Islet precursor cell (in vitro differentiated cells): ENCODE data around the gene RHNO1.
A peak's percentile ranks its signal among the peaks of the same experiment; 100 is the strongest.

Experiments
- DNase-seq: peaks from one replicate; pipeline ENCODE4 v3.0.0-alpha.2; 2018

The RHNO1 gene

DNA sequence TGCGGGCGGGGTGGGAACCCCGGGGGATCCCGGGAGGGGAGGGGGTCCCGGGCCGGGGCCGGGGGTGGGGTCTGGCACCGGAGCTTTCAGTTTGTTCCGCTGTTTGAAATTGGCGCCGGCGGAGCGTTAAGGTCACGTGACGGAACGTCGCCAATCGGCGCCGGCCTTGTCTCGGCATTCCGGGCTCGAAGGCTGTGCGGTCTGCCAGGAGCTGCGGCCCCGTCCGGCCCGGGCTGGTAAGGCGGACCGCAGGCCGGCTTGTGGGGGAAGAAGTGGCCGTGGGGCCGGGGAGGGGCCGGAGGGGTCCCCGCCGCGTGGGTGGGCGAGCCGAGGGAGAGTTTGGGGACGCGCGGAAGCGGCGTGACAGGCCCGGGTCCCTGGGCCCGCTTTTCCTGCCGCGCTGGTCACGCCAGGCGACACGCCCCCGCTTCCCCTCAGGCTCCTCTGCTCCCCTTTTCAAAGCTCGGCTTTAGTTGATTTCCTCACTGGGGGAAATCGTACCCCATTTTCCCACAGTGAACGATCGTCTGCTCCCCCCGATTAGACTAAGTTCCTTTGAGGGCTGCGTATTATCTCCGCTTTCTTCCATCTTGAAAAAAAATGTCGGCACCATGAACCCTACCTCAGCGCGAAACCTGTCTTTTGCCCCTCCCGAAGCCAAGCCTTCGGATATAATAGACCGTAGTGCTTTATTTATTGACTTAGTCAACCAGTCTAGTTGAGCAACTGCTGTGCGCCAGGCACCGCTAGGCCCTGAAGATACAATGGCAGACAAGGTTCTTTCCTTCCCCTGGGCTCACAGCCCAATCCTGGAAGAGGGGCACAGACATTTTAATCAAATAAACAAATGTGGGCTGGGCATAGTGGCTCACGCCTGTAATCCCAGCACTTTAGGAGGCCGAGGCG, at the start of gene RHNO1, which contains the start of gene FOXM1:
Gene RHNO1, plus strand, starts transcription at position 177 of the 906 bp plus-strand sequence. CDS start 8,144 bp downstream, outside the sequence.
Gene FOXM1, minus strand, starts transcription at position 128 of the 906 bp plus-strand sequence. CDS start 2,696 bp downstream, outside the sequence.
- DNase-seq = peak; percentile 97

- no peak for DNase-seq
Observed at GRCh38 chr12:2829275-2829674, 47.7 kb upstream of the RHNO1 start.

DNA sequence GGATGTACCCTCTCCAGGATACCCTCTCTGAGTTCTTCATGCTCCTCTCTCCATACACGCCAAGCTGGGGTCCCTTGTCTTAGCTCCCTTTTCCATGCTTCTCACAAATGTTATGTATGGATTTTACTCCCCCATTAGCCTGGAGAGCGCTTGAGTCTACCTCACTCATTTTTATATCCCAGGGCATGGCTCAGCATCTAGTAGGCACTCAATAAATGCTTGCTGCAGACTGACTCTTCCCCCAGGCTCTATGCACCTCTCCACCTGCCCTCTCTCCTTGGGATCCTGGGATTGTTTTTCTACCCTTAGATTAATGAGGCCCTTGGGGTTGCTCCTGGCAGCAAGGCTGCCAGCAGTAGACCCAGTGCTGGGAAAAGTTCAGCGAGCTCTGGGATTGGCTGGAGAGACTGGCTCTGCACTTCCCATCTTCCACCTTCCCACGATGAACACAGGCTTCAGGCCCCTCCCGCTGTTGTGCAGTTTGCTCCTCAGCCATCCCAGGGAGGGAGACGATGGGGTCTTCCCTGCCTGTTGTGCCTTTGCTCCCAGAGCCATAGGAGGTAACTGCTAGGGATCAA, 44.4 kb upstream of the RHNO1 start:
- DNase-seq = no peak

DNA sequence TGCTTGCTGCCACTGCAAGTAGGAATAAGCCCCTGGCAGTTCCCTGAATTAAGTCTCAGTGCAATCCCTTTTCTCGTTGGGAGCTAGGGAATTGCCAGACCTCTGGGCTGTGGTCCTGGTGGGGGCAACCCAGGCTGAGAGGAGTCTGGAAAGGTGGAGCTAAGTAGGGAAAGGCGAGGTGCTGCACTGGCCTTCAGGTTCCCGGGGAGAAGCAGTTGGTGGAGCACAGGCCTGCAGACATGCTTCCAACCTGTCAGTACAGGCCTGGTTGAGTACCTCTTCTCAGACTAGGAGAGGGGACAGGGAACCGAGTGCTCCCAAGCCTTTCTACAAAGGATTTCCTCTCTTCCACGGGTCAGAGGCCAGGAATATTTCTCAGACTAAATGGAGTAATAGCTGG, 43.7 kb upstream of the RHNO1 start:
- peak; percentile 59 for DNase-seq

DNA sequence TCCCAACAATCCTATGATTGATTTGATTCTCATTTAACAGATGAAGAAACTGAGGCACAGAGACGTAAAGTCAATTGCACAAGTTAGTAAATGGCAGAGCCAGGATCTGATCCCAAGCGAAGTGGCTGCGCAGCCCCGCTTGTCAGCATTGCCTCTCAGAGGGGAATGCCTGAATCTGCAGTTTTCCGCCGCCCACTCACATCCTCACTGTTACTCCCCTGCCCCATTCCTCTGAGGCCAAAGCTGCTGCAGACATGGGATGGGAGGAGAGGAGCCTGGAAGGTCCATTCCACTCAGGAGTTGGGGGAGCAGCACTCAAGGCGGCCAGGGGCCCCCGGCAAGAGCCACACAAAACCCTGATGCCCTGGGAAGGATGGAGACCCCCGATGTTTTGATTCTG, 43.2 kb upstream of the RHNO1 start:
- peak; percentile 64 for DNase-seq

DNA sequence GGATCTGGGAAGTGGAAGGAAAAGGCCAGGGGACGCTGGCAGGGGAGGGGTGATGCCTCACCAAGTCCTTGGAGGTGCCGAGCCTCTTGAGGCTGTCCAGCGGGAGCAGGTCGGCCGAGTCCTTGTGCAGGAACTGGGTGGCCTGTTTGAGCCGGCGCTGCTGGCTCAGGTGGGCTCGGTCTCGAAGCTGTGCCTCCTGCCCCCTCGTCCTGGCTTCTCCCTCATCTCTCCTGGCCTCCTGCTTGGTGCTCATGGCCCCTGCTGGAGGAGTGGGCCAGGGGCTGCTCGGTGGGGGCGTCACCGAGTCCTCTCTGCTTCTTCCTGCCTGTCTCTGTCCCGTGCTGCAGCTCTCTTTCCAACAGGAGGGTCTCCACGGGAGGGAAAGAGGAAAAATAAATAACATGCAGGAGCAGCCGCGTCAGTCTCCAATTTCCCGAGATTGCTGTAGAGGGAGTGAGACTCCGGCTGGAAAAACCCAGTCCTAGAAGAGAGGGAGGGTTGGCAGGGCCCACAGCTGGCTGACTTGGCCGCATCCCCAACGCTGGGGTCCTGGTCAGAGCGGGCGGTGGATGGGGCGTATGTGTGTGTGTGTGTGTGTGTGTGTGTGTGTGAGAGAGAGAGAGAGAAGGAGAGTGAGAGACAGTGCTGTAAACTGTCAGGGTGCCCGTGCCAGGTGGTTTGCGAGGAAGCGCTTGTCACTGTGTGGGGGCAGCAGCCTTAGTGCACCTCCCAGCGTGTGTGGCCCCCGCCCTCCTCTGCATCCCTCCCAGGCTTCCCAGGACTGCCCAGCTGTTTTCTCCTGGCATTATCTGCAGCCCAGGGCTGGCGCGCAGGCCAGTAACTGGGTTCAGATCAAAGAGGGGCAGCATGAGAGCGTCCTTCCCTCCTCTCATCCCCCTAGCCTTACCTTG, 42.2 kb upstream of the RHNO1 start, which contains the start of gene NRIP2:
Gene NRIP2, minus strand, starts transcription at position 455 of the 911 bp plus-strand sequence. Its CDS starts 52 bp downstream, at position 403.
- DNase-seq = peak; percentile 61

DNA sequence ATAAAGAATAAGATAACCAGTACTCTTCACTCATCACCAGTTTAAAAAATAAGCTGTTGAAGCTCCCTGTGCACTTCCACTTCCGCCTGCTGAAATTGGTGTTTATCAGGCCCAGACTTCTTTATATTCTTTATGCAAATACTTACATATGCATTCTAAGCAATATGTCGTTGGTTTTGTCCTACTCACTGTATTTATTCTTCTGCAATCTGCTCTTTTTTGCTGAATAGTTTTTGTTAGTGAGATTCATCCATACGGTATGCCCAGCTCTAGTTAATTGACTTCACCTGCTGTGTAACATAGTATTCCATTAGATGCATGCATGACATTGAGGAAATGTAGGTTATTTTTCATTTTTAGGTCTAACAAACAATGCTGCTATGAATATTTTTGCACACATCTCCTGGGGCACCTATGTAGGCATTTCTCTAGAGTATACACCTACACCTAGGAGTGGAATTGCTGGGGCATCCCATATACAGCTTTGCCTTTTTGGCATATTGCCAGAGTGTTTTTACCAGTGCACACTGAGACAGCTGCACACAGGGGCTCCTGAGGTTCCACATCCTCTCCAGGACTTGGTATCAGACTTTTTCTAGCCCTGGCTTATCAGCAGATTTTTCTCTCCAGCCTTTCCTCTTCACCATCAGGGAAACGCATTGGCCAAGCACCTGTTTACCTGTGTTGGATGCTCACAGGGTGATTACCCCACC, 41.2 kb upstream of the RHNO1 start:
- DNase-seq = no peak

DNA sequence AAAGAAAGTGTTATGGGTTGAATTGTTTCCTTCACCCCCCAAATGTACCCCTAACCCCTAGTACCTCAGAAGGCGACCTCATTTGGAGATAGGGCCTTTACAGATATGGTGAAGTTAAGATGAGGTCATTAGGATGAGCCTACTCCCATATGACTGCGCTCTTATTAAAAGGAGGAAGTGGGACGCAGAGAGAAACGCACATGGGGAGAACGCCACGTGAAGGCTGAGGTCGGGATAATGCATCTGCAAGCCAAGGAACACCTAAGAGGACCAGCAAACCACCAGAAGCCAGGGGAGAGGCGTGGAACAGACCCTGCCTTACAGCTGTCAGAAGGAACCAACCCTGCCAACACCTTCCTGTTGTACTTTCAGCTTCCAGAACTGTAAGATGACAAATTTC, 40.4 kb upstream of the RHNO1 start:
- no peak for DNase-seq

GRCh38 chr12:2841056-2841650, 35.9 kb upstream of the RHNO1 start:
- no peak for DNase-seq

GRCh38 chr12:2842948-2843347, 34.1 kb upstream of the RHNO1 start:
- no peak for DNase-seq

DNA sequence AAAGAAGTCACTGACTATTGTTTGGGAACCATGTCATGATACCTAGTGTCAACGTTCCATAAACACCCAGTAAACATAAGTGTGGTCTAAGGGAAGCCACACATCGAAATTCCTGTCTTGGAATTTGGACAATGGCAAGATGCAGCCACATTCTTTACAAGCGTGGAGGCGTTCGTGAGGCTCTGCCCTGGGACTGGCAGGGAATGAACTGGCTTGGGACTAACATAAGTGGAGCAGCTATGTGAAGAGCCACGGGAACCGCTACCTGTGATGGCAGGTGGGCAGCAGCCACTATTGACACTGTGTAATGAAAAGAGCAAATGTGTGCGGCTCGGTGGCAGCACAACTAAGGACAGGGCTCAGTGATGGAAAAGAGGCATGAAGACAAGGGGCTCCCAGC, 32.2 kb upstream of the RHNO1 start:
- peak; percentile 80 for DNase-seq

GRCh38 chr12:2845280-2845679, 31.7 kb upstream of the RHNO1 start:
- DNase-seq = peak; percentile 78

- no peak for DNase-seq
Observed at GRCh38 chr12:2851931-2852330, 25.1 kb upstream of the RHNO1 start.

DNA sequence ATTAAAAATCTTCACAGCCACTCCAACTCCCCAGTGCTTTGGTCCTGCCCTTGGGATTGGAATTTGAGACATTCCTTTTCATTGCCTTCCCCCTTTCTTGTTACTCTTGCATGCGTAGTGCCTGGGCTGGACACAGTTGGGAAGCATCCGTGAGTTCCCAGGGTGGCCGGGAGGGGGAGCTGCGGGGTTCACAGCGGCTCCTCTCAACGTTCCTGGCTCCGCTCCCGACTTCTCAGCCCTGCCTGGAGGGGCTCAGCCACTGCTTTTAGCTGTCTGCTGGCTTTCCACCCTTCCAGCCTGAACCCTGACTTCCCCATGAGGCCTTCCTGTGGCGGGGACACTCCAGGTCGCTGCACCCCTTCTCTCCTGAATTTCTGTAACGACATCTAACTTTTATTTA, 23.4 kb upstream of the RHNO1 start:
- DNase-seq = peak; percentile 97

DNA sequence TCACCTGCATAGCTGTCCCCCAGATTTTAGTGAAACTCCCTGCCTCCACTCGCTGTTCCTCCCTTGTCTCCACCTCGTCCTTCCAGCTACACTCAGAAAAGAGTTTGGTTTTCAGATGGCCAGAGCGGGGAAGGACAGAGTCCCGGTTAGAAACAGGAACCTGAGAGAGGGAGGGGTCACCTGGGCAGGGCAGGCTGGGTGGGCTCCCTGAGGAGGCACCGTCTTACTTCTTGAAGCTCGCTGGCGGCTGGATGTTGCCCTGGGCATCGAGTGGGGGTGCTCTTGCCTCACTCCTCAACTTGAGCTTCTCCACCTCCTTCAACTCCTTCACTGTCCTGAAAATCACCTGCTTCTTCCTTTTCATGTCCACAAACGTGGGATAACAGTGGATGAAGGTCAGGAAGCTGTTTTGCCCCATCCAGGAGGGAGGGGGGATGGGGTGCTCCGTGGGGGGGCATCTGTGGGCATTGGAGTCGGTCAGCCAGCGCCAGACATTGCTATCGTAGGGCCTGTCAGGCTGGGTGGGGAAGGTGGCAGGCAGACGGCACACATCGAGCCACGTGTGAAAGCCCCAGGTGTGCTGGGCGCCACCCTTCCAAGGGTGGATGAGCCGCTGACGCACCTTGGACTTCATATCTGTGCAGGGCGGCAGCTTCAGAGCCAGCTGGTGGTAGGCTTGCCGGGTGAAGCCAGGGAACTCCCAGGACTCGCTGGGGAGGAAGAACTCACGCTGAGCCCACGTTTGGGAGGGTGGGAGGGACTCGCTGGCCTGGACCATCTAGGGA, 22.2 kb upstream of the RHNO1 start:
- no peak for DNase-seq

GRCh38 chr12:2855546-2855945, 21.5 kb upstream of the RHNO1 start:
- DNase-seq = no peak

DNA sequence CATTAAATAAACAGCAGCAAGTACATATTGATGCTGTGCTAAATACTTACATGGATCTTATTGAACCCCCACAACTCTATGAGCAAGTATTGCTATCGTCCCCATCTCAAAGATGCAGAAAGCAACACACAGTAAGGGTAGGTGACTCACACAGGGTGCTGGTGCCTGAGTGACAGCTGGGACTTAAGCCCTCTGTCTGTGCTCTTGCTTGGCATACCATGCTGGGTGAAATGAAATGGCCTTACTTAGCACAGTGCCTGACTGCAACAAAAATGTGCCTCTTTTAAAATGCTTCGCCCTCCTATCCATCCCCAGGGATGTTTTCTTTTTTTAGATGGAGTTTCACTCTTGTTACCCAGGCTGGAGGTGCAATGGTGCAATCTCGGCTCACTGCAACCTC, 21.0 kb upstream of the RHNO1 start:
- no peak for DNase-seq

DNA sequence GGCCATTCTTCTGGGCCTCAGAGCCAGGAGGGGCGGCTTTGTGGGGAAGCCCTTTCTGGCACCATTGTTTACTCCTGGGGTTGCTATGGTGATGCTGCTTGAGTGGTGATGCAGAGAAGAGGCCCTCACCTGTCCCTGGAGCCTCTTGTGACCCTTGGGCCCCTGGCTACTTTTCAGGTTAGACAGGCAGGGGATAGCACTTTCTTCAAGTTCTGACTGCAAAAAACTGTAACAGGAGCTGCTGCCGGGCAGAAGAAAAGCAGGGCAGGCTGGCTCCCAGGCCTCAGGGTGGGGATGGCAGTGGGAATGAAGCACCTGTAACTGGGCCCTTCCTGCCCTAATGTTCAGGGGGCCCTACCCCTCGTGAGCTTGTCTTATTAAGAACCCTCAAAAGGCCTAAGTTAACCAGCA, 20.0 kb upstream of the RHNO1 start, which contains the start of gene TEX52:
Gene TEX52, minus strand, starts transcription at position 19 of the 411 bp plus-strand sequence. Its CDS starts 13 bp downstream, at position 6.
- DNase-seq = peak; percentile 81

DNA sequence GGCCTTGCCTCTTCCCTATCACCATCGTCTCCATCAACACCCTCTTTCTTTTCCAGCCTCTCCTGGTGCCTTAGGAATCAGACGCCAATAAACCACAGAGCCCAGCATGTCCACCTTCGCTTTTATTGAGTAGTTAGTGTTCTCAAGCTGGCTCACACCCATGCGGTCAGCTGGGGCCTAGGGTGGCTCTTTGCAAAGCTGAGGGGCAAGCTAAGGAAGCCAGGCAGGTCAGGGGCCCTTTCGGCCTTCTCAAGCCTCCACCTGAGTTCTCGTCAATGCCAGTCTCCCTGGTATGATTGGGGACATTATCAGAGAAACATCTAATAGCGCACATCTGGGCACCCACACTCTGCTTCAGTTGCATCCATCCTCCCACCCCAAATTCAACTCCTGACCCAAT, 19.4 kb upstream of the RHNO1 start:
- DNase-seq = no peak

GRCh38 chr12:2858334-2858733, 18.7 kb upstream of the RHNO1 start:
- DNase-seq = no peak

DNA sequence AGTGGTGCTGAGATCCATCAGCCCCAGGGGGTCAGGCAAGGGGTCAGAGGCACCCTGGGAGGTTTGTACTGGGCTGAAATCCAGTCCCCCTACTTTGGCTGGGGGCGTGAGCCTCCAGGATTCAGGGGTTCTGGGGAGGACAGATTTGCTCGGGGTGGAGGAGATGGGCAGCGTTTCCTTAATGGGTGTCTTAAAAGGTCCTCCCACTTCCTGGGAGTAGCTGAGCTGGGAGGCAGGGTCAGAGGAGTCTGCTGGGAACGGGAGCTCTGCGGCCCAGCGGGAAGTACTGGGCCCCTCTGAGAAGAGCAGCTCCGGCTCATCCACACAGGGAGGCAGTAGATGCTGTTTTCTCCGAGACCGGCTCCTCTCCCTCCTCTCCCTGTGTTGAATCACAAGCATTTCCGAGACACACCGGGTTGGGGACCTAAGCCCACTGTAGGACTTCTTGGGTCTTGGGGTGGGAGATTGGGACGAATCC, 18.0 kb upstream of the RHNO1 start:
- DNase-seq = no peak
